ENCODE results near the gene KDM6A.
A peak's percentile ranks its signal among the peaks of the same experiment; 100 is the strongest.
"Not testable (repeated sequence)": the region's sequence is repeated elsewhere in the genome, so short reads cannot be mapped to it uniquely, and the experiment has no call there.

The KDM6A gene

GRCh38 chrX:44872821-44873414 lies at the start of gene KDM6A:
TSS of gene KDM6A (plus strand) at chrX:44873188. CDS start at chrX:44873552, 364 bp downstream.
- peak; percentile 99 for DNase-seq

DNA sequence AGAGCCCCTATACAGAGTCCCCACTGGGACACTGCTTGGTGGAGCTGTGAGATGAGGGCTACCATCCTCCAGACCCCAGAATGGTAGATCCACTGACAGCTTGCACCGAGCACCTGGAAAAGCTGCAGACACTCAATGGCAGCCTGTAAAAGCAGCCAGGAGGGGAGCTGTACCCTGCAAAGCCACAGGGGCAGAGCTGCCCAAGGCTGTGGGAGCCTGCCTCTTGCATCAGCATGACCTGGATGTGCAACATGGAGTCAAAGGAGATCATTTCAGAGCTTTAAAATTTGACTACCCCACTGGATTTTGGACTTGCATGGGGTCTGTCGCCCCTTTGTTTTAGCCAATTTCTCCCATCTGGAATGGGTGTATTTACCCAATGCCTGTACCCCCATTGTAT lies 49.8 kb upstream of the KDM6A start:
- not testable (repeated sequence) for DNase-seq

DNA sequence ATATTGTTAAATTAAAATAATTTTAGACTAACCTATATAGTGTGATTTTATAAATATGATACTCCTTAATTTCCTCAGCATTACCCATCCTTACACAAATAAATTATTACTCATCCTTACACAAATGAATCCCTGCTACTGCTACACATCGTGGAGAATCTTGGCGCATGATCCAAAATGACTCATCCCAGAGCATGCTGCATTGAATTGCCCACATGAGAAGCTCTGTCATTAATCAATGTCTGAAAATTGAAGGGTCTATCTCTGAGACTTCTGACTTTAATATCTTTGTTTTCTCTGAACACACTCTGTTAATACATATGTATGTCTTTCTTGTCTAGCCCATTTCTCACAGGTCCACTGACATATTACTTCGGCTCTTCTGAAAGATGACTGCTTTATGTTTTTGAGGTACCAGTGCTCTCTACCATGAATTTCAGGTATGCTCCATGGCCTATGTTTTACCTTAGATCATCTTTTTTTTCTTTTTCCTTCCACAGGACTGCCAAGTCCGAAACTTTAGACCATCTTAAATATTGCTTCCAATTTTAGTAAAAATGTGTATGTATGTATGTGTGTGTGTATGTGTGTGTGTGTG lies 44.9 kb upstream of the KDM6A start:
- DNase-seq = no peak

DNA sequence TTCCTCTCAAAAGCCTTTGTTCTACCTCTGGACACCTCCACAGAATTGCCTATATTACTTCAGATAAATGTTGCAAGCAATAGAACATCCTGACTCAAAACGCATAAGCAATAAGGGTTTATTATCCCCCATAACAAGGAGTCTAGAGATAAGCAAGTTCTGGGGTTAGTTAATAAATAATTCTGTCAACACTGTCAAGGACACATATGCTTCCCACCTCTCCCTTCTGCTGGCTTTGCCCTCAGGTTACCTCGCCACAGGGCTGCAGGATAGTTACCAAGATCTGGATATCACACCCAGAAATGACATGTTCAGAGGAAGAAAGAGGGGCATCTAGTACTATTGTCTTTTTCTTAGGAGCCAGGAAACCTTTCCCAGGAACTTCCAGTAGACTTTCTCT lies 43.2 kb upstream of the KDM6A start:
- no peak for DNase-seq

- DNase-seq = no peak
Measured at GRCh38 chrX:44842550-44843317, 30.3 kb upstream of the KDM6A start.

DNA sequence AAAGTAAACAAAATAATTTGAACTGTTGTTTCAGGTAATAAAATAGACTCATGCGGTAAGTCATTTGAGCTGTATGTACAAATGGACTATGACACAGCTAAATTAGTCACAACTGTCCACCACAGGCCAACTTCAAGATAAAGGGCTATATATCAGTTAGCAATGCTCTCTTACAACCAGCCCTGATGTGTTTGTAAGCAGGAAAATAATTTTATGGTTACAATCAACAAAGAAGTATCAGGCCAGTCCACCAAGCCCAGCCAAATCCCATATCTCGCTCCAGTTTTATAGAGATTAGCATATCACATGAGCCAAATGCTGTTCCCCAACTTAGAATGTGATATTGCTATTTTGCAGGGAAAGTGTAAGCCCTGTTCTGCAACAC lies 29.7 kb upstream of the KDM6A start:
- no peak for DNase-seq

- no peak for DNase-seq
Measured at GRCh38 chrX:44843753-44844152, 29.2 kb upstream of the KDM6A start, which contains the start of gene DUSP21. TSS of gene DUSP21 (plus strand) at chrX:44844021. CDS start at chrX:44844133, 112 bp downstream.

DNA sequence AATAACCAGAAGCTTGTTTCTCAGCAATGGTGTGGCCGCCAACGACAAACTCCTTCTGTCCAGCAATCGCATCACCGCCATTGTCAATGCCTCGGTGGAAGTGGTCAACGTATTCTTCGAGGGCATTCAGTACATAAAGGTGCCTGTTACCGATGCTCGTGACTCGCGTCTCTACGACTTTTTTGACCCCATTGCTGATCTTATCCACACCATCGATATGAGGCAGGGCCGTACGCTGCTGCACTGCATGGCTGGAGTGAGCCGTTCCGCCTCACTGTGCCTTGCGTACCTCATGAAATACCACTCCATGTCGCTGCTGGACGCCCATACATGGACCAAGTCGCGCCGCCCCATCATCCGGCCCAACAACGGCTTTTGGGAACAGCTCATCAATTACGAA lies 28.8 kb upstream of the KDM6A start:
- no peak for DNase-seq

GRCh38 chrX:44850891-44851290 lies 22.1 kb upstream of the KDM6A start:
- DNase-seq = not testable (repeated sequence)

GRCh38 chrX:44871114-44871645 lies 1.8 kb upstream of the KDM6A start:
- no peak for DNase-seq

DNA sequence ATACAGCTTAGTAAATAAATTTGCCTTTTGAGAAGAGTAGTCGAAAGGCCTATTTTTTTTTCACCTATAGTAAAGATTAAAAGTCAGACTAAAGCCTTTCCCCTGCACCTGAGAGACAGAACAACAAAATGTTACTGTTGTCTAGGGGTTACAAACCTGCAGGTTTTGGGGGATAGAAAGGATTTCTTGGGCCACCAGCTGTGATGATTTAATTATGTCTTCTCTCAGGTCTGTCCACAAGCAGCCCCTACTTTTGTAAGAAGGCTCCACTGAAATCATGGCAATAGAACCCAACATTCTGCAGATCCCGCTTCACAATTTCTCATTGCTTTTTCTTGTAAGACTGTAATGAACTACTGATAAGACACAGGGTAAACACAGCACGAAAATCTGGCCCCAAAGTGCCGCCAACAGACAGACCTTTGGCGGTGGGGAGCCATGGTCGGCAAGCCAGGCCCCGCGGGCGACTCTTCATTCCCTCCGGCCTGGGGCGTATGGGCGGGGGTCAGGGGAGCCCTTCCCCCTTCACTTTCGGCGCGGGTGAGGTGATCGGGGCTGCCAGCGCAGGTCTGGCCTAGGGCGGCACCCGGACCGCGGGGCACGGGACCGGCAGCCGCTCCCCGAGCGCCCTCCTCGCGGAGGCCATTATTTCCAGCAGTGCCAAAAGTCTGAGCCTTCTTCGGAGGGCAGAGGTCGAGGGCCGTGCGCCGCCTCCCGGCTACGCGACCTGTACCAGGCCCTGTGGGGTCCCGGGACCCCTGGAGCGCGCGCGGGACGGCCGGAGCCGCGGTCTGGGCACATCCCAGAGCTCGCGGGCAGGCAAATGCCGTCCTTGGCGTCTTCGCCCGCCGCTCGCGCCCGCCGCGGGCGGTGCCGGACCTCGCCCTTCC lies 812 bp upstream of the KDM6A start:
- DNase-seq = no peak

DNA sequence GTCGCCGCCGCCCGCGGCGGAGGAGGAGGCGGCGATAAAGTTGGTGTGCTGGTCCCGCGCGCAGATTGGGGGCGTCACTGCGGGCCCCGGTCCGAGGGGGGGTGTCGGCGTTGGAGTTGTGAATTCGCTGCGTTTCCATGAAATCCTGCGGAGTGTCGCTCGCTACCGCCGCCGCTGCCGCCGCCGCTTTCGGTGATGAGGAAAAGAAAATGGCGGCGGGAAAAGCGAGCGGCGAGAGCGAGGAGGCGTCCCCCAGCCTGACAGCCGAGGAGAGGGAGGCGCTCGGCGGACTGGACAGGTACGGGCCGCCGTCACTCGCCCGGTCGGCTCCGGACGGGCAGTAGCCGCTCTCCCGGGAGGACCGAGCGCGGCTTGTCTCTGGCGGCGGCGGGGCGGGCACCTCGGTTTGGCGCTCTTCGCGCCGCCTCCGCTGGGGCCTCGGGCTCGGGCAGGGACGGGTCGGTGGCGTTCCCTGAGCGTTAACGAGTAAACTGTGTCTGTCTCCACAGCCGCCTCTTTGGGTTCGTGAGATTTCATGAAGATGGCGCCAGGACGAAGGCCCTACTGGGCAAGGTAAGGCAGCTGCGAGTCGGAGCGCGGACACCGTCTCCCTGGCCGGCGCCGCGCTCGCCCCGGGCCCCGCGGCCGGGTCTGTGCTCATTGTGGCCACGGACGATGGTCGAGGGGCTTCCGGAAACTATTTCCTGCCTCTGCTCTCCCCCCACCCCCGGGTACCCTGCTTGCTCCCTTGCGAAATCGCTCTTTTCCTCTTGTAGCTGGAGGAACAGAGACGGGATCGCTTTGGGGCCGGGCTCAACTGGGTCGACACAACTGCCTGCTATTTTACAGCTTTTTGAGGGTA lies 658 bp downstream of the KDM6A start:
- DNase-seq = peak; percentile 77

- DNase-seq = peak; percentile 51
Measured at GRCh38 chrX:44874420-44875184, 1.6 kb downstream of the KDM6A start.

DNA sequence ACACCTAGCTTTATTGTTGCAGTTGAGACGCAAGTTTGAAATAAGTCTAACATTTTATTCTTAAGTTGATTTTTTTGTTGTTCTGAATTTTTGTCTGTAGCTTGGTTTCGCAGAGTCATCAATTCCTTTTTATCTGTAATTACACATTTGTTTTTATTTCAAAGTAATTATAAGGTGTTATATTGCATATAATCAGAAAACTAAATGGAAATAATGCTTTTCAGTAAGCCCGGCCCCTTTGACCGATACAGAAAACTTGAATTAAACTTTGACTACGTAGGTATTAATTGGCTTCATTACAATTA lies 2.1 kb downstream of the KDM6A start:
- DNase-seq = no peak

GRCh38 chrX:44876086-44876485 lies 3.1 kb downstream of the KDM6A start:
- DNase-seq = no peak

DNA sequence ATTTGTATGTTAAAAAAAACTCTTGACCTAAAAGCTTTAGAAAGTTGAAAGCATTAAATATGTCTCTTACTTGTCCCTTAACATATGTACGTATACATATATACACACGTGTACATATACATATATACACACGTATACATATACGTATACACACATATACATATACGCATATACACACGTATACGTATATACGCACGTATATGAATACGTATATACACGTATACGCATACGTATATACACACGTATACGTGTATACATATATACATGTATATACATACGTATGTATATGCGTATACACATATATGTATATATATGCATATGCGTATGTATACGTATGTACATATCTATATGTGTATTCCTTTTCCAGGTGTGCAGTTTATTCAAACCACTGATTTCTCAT lies 3.8 kb downstream of the KDM6A start:
- no peak for DNase-seq

GRCh38 chrX:44878780-44879179 lies 5.8 kb downstream of the KDM6A start:
- DNase-seq = no peak

- DNase-seq = no peak
Measured at GRCh38 chrX:44881549-44881948, 8.6 kb downstream of the KDM6A start.

GRCh38 chrX:44882635-44883034 lies 9.6 kb downstream of the KDM6A start:
- DNase-seq = no peak

- DNase-seq = no peak
Measured at GRCh38 chrX:44884944-44885343, 12.0 kb downstream of the KDM6A start.

DNA sequence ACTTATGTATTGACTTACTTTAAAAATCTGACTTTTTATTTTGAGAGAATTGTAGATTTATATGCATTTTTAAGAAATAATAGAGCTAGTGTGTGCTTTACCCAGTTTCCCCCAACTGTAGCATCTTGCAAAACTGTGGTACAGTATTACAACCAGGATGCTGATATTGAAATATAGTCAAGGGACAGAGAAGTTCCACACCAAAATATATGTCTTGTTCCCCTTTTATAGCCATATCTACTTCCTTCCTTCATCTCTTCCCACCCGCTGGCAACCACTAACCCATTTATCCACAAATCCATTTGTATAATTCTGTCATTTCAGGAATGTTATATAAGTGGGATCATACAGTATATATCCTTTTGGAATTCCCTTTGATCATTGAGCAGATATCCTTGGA lies 16.8 kb downstream of the KDM6A start:
- no peak for DNase-seq
